GM12878 (cell line): ENCODE measurements around the gene NUDT3. TPM values are rescaled to one million over a fixed set of nuclear protein-coding genes. Genes with fewer than 3 reads are reported as not detected.

ENCODE experiments used
- ATAC-seq: fragments of 200-7000 bp; cut with Tn5 transposase; 3 replicates; pipeline ENCODE4 v1.9.1; 2020; ENCODE audit warnings: mild to moderate bottlenecking, moderate library complexity
- BruUV-seq: library from RNA; stranded (reverse); fragments of 400-500 nt; replicated peaks from 2 replicates; lab custom pipeline; 2021; lab: Mats Ljungman, UMichigan
- CTCF ChIA-PET: fragments of 300-600 bp; sonication (Branson Sonifier 250); formaldehyde crosslinking; extraction: SDS; loops from one replicate; lab custom pipeline; 2021; ENCODE audit warnings: inconsistent platforms; lab: Yijun Ruan, JAX
- POLR2A ChIA-PET: fragments of 350-600 bp; formaldehyde crosslinking; extraction: SDS; loops from one replicate; lab custom pipeline; 2021; ENCODE audit warnings: inconsistent platforms; lab: Charles Lee
- RAD21 ChIA-PET: fragments of 300-600 bp; sonication (Branson Sonifier 250); formaldehyde crosslinking; loops from one replicate; lab custom pipeline; 2023; ENCODE audit warnings: antibody characterized with exemption; ENCODE audit not compliant: unreplicated experiment; lab: Charles Lee
- SMC1A ChIA-PET: fragments of 300-600 bp; sonication (Branson Sonifier 250); formaldehyde crosslinking; loops from one replicate; lab custom pipeline; 2023; ENCODE audit not compliant: unreplicated experiment, uncharacterized antibody; lab: Charles Lee
- DNase-seq: peaks from one replicate; pipeline ENCODE4 v3.0.0-alpha.2; 2011; ENCODE audit warnings: low read depth, low spot score
- FAIRE-seq: peaks from 3 replicates; lab custom pipeline; 2011; peaks lifted over from hg19 to GRCh38; lab: Jason Lieb, UNC
- H2AFZ ChIP-seq: 2 replicates; pipeline ENCODE4 v1.6.0; 2011; ENCODE audit warnings: low read depth, low read length, control low read depth; ENCODE audit not compliant: control insufficient read depth
- H3K27ac ChIP-seq: 2 replicates; pipeline ENCODE4 v1.5.1; 2011; ENCODE audit warnings: control low read depth; ENCODE audit not compliant: control insufficient read depth, insufficient read depth
- H3K27me3 ChIP-seq, 2 experiments: replicated peaks in 1 of 2; 2 replicates each; pipeline versions ENCODE4 v1.6.0 to v1.6.1; 2011; ENCODE audit warnings: low read length in 1 of 2; ENCODE audit not compliant: control insufficient read depth in 2 of 2, insufficient read depth in 2 of 2
- H3K36me3 ChIP-seq, 2 experiments: 2 replicates each; pipeline ENCODE4 v1.5.1; 2011; ENCODE audit warnings: low read length in 1 of 2; ENCODE audit not compliant: control insufficient read depth in 2 of 2, insufficient read depth in 2 of 2
- H3K4me1 ChIP-seq: 2 replicates; pipeline ENCODE4 v1.6.1; 2011; ENCODE audit warnings: mild to moderate bottlenecking, low read length, moderate library complexity, mixed read lengths; ENCODE audit not compliant: control insufficient read depth, insufficient read depth
- H3K4me2 ChIP-seq: 2 replicates; pipeline ENCODE4 v1.6.0; 2011; ENCODE audit warnings: control low read depth; ENCODE audit not compliant: control insufficient read depth, insufficient read depth
- H3K4me3 ChIP-seq: fragments of 200-600 bp; sonication (generic); 2 replicates; pipeline ENCODE4 v1.5.1; 2016
- H3K79me2 ChIP-seq: 2 replicates; pipeline ENCODE4 v1.6.0; 2011; ENCODE audit warnings: low read length; ENCODE audit not compliant: control insufficient read depth, insufficient read depth
- H3K9ac ChIP-seq: 2 replicates; pipeline ENCODE4 v1.8.0; 2011; ENCODE audit warnings: low read length, control low read depth, mixed read lengths; ENCODE audit not compliant: control insufficient read depth, insufficient read depth
- H3K9me3 ChIP-seq: replicated peaks from 3 replicates; pipeline ENCODE4 v1.5.1; 2011; ENCODE audit warnings: mild to moderate bottlenecking, low read length; ENCODE audit not compliant: control insufficient read depth, insufficient read depth
- H4K20me1 ChIP-seq: 2 replicates; pipeline ENCODE4 v1.6.0; 2011; ENCODE audit not compliant: control insufficient read depth, insufficient read depth
- E4F1 ChIP-seq: fragments of 450-650 bp; IDR thresholded peaks from 2 replicates; pipeline ENCODE4 v1.6.1; 2018; ENCODE audit warnings: borderline replicate concordance, mild to moderate bottlenecking; ENCODE audit not compliant: partially characterized antibody
- HCFC1 ChIP-seq: fragments of 150-350 bp; IDR thresholded peaks from 2 replicates; pipeline ENCODE4 v1.6.1; 2014; ENCODE audit warnings: low read length
- HSF1 ChIP-seq: fragments of 150-350 bp; IDR thresholded peaks from 2 replicates; pipeline ENCODE4 v1.6.1; 2014; ENCODE audit warnings: mild to moderate bottlenecking, low read depth, low read length
- IRF3 ChIP-seq: fragments of 450-650 bp; IDR thresholded peaks from 2 replicates; pipeline ENCODE4 v1.6.1; 2014; ENCODE audit warnings: mild to moderate bottlenecking
- IRF5 ChIP-seq: fragments of 450-650 bp; IDR thresholded peaks from 2 replicates; pipeline ENCODE4 v1.6.1; 2017; ENCODE audit warnings: borderline replicate concordance
- JUNB ChIP-seq: IDR thresholded peaks from 2 replicates; pipeline ENCODE4 v1.6.1; 2016; ENCODE audit warnings: antibody characterized with exemption, mild to moderate bottlenecking
- MTA2 ChIP-seq: fragments of 450-650 bp; IDR thresholded peaks from 2 replicates; pipeline ENCODE4 v1.6.1; 2016; ENCODE audit warnings: low read depth, mild to moderate bottlenecking, moderate library complexity
- MTA3 ChIP-seq: IDR thresholded peaks from 2 replicates; pipeline ENCODE4 v1.6.1; 2012; ENCODE audit warnings: low read length, inconsistent platforms, borderline replicate concordance
- NBN ChIP-seq: fragments of 450-650 bp; IDR thresholded peaks from 2 replicates; pipeline ENCODE4 v1.6.1; 2016
- ZNF687 ChIP-seq: fragments of 450-650 bp; IDR thresholded peaks from 2 replicates; pipeline ENCODE4 v1.6.1; 2017; ENCODE audit warnings: mild to moderate bottlenecking, moderate library complexity
- WGBS: methylation state at CpG from one replicate; pipeline ENCODE4 v1.1.6; 2016; ENCODE audit warnings: low lambda C conversion rate; ENCODE audit not compliant: insufficient replicate concordance, insufficient coverage; ENCODE audit errors: missing lambda C conversion rate; 5-methylcytosine and 5-hydroxymethylcytosine counted together
- in situ Hi-C: fragments of 300-500 bp; cut with MboI; formaldehyde crosslinking; loops from 9 replicates; pipeline ENCODE4 v1.14.3; 2018; ENCODE audit warnings: mixed read lengths
- intact Hi-C: fragments of 100-400 bp; cut with micrococcal nuclease; formaldehyde crosslinking; loops from one replicate; pipeline ENCODE4 v1.14.2; 2022; ENCODE audit not compliant: unreplicated experiment
- polyA plus RNA-seq, 11 experiments: library from polyadenylated mRNA; depleted of rRNA in 4 of 11; unstranded in 6 of 11; stranded (reverse) in 5 of 11; fragments of >200 nt; fragmentation: Nextera tagmentation in 4 of 11; fragmentation: Illumina TruSeq in 1 of 11; extraction: Ambion mirVana in 4 of 11; extraction: Trizol in 1 of 11; gene quantifications; 1 replicate in 1 of 11; 2 replicates in 10 of 11; pipeline versions ENCODE4 v1.2.1 to v1.2.3, GENCODE V29; 2011 to 2016; ENCODE audit warnings: inconsistent platforms in 2 of 11, missing spikeins in 2 of 11, low read depth in 1 of 11
- total RNA-seq, 4 experiments: library from RNA; depleted of rRNA in 3 of 4; stranded (reverse); fragments of >200 nt in 3 of 4; fragmentation: Illumina TruSeq in 1 of 4; extraction: Trizol in 1 of 4; gene quantifications; 2 replicates each; pipeline versions ENCODE4 v1.2.1 to v1.2.3, GENCODE V29; 2013 to 2021

Gene NUDT3
- total and polyA plus RNA-seq, 10 of the 15 experiments (the other 5 are each of a cell fraction or from before 2014, with no cell fraction given): 2.4 to 32.3 (median 25.5) TPM

GRCh38 chr6:34315256-34315655, 77.2 kb downstream of the NUDT3 start:
- H2AFZ ChIP-seq: no peak overlapping the region
- FAIRE-seq (no peak), ATAC-seq (peak; percentile 4), DNase-seq (no peak)
- SMC1A ChIA-PET: interaction anchor here (1.0 to 4.3 kb wide), 13 partner anchors 9 to 77 kb away, joined by 3 to 26 read pairs (median 4); partner anchors contain the start of gene NUDT3
- no peak overlapping the region for H3K4me3 ChIP-seq
- no peaks in the 10 kb centered on the region for H3K9me3 ChIP-seq
- peaks cover 53% of the 10 kb centered on the region for H3K79me2 ChIP-seq
- in situ Hi-C loops: no loop called here
- no peaks in the 10 kb centered on the region for H4K20me1 ChIP-seq
- peaks cover 43% of the 10 kb centered on the region for H3K4me1 ChIP-seq
- POLR2A ChIA-PET: interaction anchor here (0.5 to 1.9 kb wide), 6 partner anchors 11 to 72 kb away, joined by 3 to 8 read pairs (median 4); no protein-coding TSS in a partner anchor
- H3K9ac ChIP-seq: no peak overlapping the region
- H3K36me3 ChIP-seq: no peaks in the 10 kb centered on the region
- H3K27me3 ChIP-seq: no peaks in the 10 kb centered on the region
- TF ChIP-seq HSF1 (no peak), MTA2 (no peak), MTA3 (no peak), IRF3 (no peak), ZNF687 (no peak), NBN (no peak), IRF5 (no peak), JUNB (no peak), E4F1 (no peak), HCFC1 (no peak)
- CTCF ChIA-PET: interaction anchor here (1.1 to 3.9 kb wide), 9 partner anchors 10 to 119 kb away, joined by 3 to 16 read pairs (median 4); partner anchors contain the start of genes HMGA1, NUDT3 and SMIM29
- RAD21 ChIA-PET: interaction anchor here (1.0 to 4.4 kb wide), 11 partner anchors 15 to 111 kb away, joined by 3 to 23 read pairs (median 4); partner anchors contain the start of genes NUDT3, RPS10 and SMIM29
- no TSS peak for BruUV-seq
- H3K4me2 ChIP-seq: peak overlapping the region; percentile 60; the same call in 1 of the 2 replicates
- WGBS: 81% methylated on average over 1 of the region's 1 CpG
- intact Hi-C loops: no loop called here
- H3K27ac ChIP-seq: peak overlapping the region; percentile 84
